Tibial artery (tissue), 4 donors: ENCODE results near the gene MITF.

Source experiments
- DNase-seq, 2 donors: peaks; one replicate each; pipeline ENCODE4 v3.0.0-alpha.2; 2019
- H3K27ac ChIP-seq, 2 donors: fragments of 200-600 bp; sonication (generic) in 1 of 2; 1 replicate in 1 of 2; 2 replicates in 1 of 2; pipeline ENCODE4 v1.5.1; 2018 to 2019; ENCODE audit warnings: mild to moderate bottlenecking in 1 of 2
- H3K27me3 ChIP-seq, 2 donors: fragments of 200-600 bp; sonication (generic) in 1 of 2; one replicate each; pipeline versions ENCODE4 v1.5.1 to v1.6.0; 2016 to 2019
- H3K36me3 ChIP-seq, 3 donors: fragments of 200-600 bp; sonication (generic) in 2 of 3; one replicate each; pipeline ENCODE4 v1.5.1; 2016 to 2019; ENCODE audit warnings: mild to moderate bottlenecking in 2 of 3
- H3K4me1 ChIP-seq, 4 donors: fragments of 200-600 bp; sonication (generic) in 2 of 4; 1 replicate in 3 of 4; 2 replicates in 1 of 4; pipeline ENCODE4 v1.5.1; 2016 to 2019
- H3K4me3 ChIP-seq, 2 donors: fragments of 200-600 bp; sonication (generic) in 1 of 2; 1 replicate in 1 of 2; 2 replicates in 1 of 2; pipeline ENCODE4 v1.5.1; 2018 to 2019; ENCODE audit warnings: mild to moderate bottlenecking in 2 of 2
- H3K9me3 ChIP-seq, 3 donors: fragments of 200-600 bp; sonication (generic) in 1 of 3; one replicate each; pipeline ENCODE4 v1.5.1; 2016 to 2019
- intact Hi-C: fragments of 100-400 bp; cut with DNase I; formaldehyde crosslinking; loops from one replicate; pipeline ENCODE4 v1.15.0; 2023; ENCODE audit warnings: low total_unique reads
- TF ChIP-seq, protein P1 (sequence below), 2 experiments: fragments of 200-600 bp in 1 of 2; fragments of 450-650 bp in 1 of 2; IDR thresholded peaks; one replicate each; pipeline ENCODE4 v1.5.1; 2017 to 2019; ENCODE audit warnings: antibody characterized with exemption in 2 of 2, mild to moderate bottlenecking in 1 of 2, moderate library complexity in 1 of 2

Gene MITF

DNA sequence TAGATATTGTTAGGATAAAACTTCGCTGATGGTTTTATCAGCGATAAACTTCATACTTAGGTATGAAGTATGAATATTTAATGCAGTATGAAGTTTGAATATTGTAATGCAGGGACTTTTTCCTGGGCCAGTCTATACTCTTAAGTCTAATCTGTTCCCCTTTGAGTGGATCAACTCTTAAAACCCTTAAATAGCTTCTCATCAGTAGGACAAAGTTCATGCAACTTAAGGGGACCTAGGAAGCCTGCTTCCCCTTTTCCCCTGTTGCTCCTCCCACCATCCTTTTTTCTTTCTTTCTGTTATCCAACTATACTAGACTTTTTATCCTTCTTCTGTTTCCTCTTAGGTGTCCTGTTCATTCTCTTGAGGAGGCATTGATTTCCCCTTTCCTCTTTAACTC is 78.7 kb downstream of the MITF start:
- TF ChIP-seq, protein P1, sequence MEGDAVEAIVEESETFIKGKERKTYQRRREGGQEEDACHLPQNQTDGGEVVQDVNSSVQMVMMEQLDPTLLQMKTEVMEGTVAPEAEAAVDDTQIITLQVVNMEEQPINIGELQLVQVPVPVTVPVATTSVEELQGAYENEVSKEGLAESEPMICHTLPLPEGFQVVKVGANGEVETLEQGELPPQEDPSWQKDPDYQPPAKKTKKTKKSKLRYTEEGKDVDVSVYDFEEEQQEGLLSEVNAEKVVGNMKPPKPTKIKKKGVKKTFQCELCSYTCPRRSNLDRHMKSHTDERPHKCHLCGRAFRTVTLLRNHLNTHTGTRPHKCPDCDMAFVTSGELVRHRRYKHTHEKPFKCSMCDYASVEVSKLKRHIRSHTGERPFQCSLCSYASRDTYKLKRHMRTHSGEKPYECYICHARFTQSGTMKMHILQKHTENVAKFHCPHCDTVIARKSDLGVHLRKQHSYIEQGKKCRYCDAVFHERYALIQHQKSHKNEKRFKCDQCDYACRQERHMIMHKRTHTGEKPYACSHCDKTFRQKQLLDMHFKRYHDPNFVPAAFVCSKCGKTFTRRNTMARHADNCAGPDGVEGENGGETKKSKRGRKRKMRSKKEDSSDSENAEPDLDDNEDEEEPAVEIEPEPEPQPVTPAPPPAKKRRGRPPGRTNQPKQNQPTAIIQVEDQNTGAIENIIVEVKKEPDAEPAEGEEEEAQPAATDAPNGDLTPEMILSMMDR (IDR thresholded peaks at IDR 0.05): no peak
- Histone ChIP-seq H3K4me1 (peaks cover 0 to 37% (median 11%) of the 10 kb centered on the region in 4 donors), H3K4me3 (no peak overlapping the region), H3K27me3 (no peaks in the 10 kb centered on the region), H3K36me3 (no peaks in the 10 kb centered on the region), H3K9me3 (no peaks in the 10 kb centered on the region), H3K27ac (no peak overlapping the region)
- DNase-seq: no peak
- intact Hi-C loops: no loop called here

DNA sequence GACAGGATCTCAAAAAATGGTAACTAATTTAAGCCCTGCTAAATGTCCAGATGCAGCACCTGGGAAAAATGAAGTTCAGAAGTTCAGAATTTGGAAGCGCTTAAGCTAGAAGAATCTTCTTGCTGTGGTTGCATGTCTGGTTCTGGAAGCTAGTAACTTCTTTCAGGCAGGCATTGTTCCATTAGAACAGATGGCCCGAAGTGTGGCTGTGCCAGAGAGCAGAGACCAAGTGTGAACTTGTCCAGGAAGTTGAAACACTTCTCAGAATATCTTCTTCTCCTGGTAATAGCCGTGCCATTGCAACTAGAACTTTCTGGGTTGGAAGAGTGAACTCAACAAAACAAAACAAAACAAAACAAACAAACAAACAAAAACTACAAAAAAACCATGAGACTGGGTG is 80.0 kb downstream of the MITF start:
- H3K4me1 ChIP-seq: peaks cover 0 to 37% (median 11%) of the 10 kb centered on the region in 4 donors
- H3K9me3 ChIP-seq: no peaks in the 10 kb centered on the region
- no peaks in the 10 kb centered on the region for H3K36me3 ChIP-seq
- no peak overlapping the region for H3K27ac ChIP-seq
- no peak overlapping the region for H3K4me3 ChIP-seq
- DNase-seq: no peak
- no peaks in the 10 kb centered on the region for H3K27me3 ChIP-seq
- TF ChIP-seq, protein P1 (IDR thresholded peaks at IDR 0.05): no peak
- intact Hi-C loops: no loop called here

DNA sequence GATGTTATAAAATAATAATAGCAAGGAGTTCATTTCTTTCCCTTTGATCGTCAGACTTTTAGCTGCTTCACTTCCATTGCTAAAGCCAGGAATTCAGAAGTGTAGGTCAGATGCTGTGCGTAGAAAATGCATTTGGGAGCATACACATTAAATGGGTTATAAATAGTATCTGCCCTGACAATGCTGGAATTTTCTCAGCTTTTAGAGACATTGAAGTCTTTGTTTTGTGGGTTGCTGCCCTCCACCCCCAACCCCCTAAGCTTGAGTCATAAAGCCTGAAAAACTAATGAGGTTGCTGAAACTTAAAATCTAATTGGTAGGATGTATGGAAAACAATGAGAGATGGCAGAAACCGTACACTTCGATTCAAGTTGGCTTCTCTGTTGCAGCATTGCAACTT is 81.9 kb downstream of the MITF start:
- no peaks in the 10 kb centered on the region for H3K36me3 ChIP-seq
- no peak for DNase-seq
- H3K9me3 ChIP-seq: no peaks in the 10 kb centered on the region
- TF ChIP-seq, protein P1 (IDR thresholded peaks at IDR 0.05): no peak
- intact Hi-C loops: no loop called here
- H3K27ac ChIP-seq: no peak overlapping the region
- no peaks in the 10 kb centered on the region for H3K27me3 ChIP-seq
- no peak overlapping the region for H3K4me3 ChIP-seq
- peaks cover 0 to 37% (median 11%) of the 10 kb centered on the region in 4 donors for H3K4me1 ChIP-seq

DNA sequence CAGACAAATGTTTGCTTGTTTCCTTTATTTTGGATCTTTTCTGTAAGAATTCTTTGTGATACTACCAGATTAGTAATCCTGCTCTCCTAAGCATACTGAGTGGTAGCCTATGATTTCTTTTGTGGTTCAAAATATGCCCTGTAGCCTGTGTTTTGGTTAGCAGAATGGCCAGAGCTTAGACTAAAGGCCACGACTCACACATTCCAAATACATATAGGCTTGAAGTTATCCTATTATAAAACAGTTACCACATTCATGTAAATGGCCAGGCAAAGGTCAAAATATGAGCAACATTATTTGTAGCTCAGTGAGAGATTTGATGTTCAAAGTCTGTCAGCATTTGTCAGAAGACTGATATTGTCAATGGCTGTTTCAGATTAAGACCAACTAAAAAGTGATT is 84.5 kb downstream of the MITF start:
- H3K9me3 ChIP-seq: no peaks in the 10 kb centered on the region
- DNase-seq: no peak
- H3K27ac ChIP-seq: no peak overlapping the region
- H3K36me3 ChIP-seq: no peaks in the 10 kb centered on the region
- H3K4me1 ChIP-seq: peaks cover 0 to 35% (median 11%) of the 10 kb centered on the region in 4 donors
- no peaks in the 10 kb centered on the region for H3K27me3 ChIP-seq
- H3K4me3 ChIP-seq: no peak overlapping the region
- intact Hi-C loops: no loop called here
- TF ChIP-seq, protein P1 (IDR thresholded peaks at IDR 0.05): no peak

DNA sequence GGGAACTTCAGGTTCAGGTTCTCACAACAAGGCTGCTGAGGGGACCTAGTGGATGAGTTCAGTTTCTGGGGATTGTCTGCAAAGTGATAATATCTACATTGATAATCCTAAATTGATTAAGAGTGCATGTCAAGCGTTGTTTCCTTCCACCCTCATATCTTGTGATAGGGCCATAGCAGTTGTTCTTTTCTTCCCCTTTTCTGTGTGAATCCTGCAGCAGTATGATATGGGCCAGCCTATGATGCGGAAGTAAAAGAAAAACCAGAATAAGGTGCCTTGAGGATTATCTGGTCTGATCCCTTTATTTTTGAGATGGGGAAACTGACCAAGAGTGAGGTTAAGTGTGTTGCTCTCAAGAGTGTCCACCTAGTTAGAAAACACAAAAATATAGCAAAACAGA is 86.2 kb downstream of the MITF start:
- no peak overlapping the region for H3K27ac ChIP-seq
- no peaks in the 10 kb centered on the region for H3K36me3 ChIP-seq
- intact Hi-C loops: no loop called here
- H3K4me1 ChIP-seq: peaks cover 0 to 18% (median 5%) of the 10 kb centered on the region in 4 donors
- H3K9me3 ChIP-seq: no peaks in the 10 kb centered on the region
- no peak for DNase-seq
- H3K27me3 ChIP-seq: no peaks in the 10 kb centered on the region
- no peak overlapping the region for H3K4me3 ChIP-seq
- TF ChIP-seq, protein P1 (IDR thresholded peaks at IDR 0.05): no peak

DNA sequence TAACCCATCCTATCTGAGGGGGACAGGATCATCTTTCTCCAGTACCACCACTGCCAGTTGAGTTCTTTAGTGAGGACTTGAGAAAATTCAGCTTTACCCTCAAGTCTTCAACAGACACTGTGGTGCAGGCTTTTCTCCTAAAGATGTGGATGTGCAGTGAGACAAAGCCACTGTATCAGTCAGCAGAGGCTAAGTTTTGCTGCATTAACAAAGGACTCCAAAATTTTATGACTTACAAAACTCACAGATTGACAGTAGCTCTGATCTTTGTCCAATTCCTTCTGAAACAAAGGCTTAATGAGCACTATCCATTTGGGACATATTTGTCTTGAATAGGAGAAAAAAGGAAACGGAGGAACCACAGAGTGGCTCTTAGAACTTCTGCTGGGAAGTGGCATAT is 87.9 kb downstream of the MITF start:
- intact Hi-C loops: no loop called here
- TF ChIP-seq, protein P1 (IDR thresholded peaks at IDR 0.05): no peak
- Histone ChIP-seq H3K27me3 (no peaks in the 10 kb centered on the region), H3K36me3 (no peaks in the 10 kb centered on the region), H3K9me3 (no peaks in the 10 kb centered on the region), H3K4me1 (peaks cover 0 to 7% (median 0%) of the 10 kb centered on the region in 4 donors), H3K27ac (no peak overlapping the region), H3K4me3 (no peak overlapping the region)
- no peak for DNase-seq
